IMR-90 (cell line): Measurements from ENCODE around the gene MTPN. TPM values are rescaled to one million over a fixed set of nuclear protein-coding genes. Genes with fewer than 3 reads are reported as not detected.

Source experiments
- ATAC-seq: fragments of 200-7000 bp; cut with Tn5 transposase; 2 replicates; pipeline ENCODE4 v1.9.1; 2020; ENCODE audit warnings: low read depth, mild to moderate bottlenecking, moderate library complexity
- BruUV-seq: library from RNA; stranded (reverse); fragments of 400-500 nt; replicated peaks from 2 replicates; lab custom pipeline; 2021; lab: Mats Ljungman, UMichigan
- CTCF ChIA-PET: fragments of 300-600 bp; formaldehyde crosslinking; extraction: SDS; loops from one replicate; lab custom pipeline; 2021; ENCODE audit warnings: antibody characterized with exemption; lab: Yijun Ruan, JAX
- POLR2A ChIA-PET: fragments of 300-600 bp; sonication (Branson Sonifier 250); formaldehyde crosslinking; loops from one replicate; lab custom pipeline; 2022; ENCODE audit warnings: antibody characterized with exemption; ENCODE audit not compliant: unreplicated experiment; lab: Charles Lee
- DNase-seq: peaks from one replicate; pipeline ENCODE4 v3.0.0; 2013
- H2AFZ ChIP-seq: replicated peaks from 2 replicates; pipeline ENCODE3; 2013; ENCODE audit warnings: low read length, mild to moderate bottlenecking; ENCODE audit not compliant: poor library complexity
- H2AK5ac ChIP-seq: 2 replicates; pipeline ENCODE4 v1.6.1; 2013; ENCODE audit warnings: low read depth, low read length, inconsistent platforms
- H2AK9ac ChIP-seq: replicated peaks from 2 replicates; pipeline ENCODE3; 2013; ENCODE audit warnings: mild to moderate bottlenecking, low read depth, low read length, moderate library complexity; ENCODE audit not compliant: poor library complexity
- H2BK120ac ChIP-seq: 2 replicates; pipeline ENCODE4 v1.6.1; 2013; ENCODE audit warnings: low read depth, low read length, inconsistent platforms
- H2BK15ac ChIP-seq: 3 replicates; pipeline ENCODE4 v1.6.1; 2013; ENCODE audit warnings: low read depth, low read length, inconsistent platforms
- H2BK20ac ChIP-seq: 2 replicates; pipeline ENCODE4 v1.6.1; 2013; ENCODE audit warnings: low read depth, mild to moderate bottlenecking, inconsistent platforms, low read length, moderate library complexity
- H2BK5ac ChIP-seq: 2 replicates; pipeline ENCODE4 v1.6.1; 2013; ENCODE audit warnings: mild to moderate bottlenecking, low read depth, low read length, inconsistent platforms; ENCODE audit not compliant: poor library complexity, severe bottlenecking
- H3K14ac ChIP-seq: replicated peaks from 2 replicates; pipeline ENCODE4 v1.6.1; 2013; ENCODE audit warnings: low read depth, low read length, inconsistent platforms
- H3K18ac ChIP-seq: 2 replicates; pipeline ENCODE4 v1.6.1; 2013; ENCODE audit warnings: low read depth, low read length, control low read depth
- H3K23ac ChIP-seq: 2 replicates; pipeline ENCODE4 v1.6.1; 2013; ENCODE audit warnings: low read depth, low read length, inconsistent platforms
- H3K27ac ChIP-seq: 2 replicates; pipeline ENCODE4 v1.5.1; 2013; ENCODE audit warnings: mild to moderate bottlenecking, control low read depth, low read length; ENCODE audit not compliant: insufficient read depth
- H3K27me3 ChIP-seq: 2 replicates; pipeline ENCODE4 v1.6.1; 2013; ENCODE audit warnings: low read length; ENCODE audit not compliant: control insufficient read depth, insufficient read depth
- H3K36me3 ChIP-seq: 2 replicates; pipeline ENCODE4 v1.6.1; 2013; ENCODE audit warnings: low read length, mixed read lengths; ENCODE audit not compliant: control insufficient read depth, insufficient read depth
- H3K4ac ChIP-seq: 2 replicates; pipeline ENCODE4 v1.6.1; 2013; ENCODE audit warnings: low read depth, low read length, inconsistent platforms
- H3K4me1 ChIP-seq: 2 replicates; pipeline ENCODE4 v1.6.1; 2013; ENCODE audit warnings: low read length, mixed read lengths; ENCODE audit not compliant: control insufficient read depth, insufficient read depth
- H3K4me2 ChIP-seq: 2 replicates; pipeline ENCODE4 v1.6.1; 2013; ENCODE audit warnings: low read depth, mild to moderate bottlenecking, control low read depth, low read length, moderate library complexity
- H3K4me3 ChIP-seq: 2 replicates; pipeline ENCODE4 v1.5.1; 2013; ENCODE audit warnings: low read depth, mild to moderate bottlenecking, control low read depth, low read length, moderate library complexity; ENCODE audit not compliant: insufficient read depth
- H3K56ac ChIP-seq: 2 replicates; pipeline ENCODE4 v1.6.1; 2013; ENCODE audit warnings: low read length, inconsistent platforms; ENCODE audit not compliant: insufficient read depth; ENCODE audit errors: extremely low read depth
- H3K79me1 ChIP-seq, 2 experiments: 2 replicates each; pipeline ENCODE4 v1.6.1; 2013; ENCODE audit warnings: low read length in 2 of 2, inconsistent platforms in 1 of 2, low read depth in 1 of 2
- H3K9ac ChIP-seq: 2 replicates; pipeline ENCODE4 v1.6.1; 2013; ENCODE audit warnings: low read depth, low read length, control low read depth
- H3K9me1 ChIP-seq: 2 replicates; pipeline ENCODE4 v1.6.1; 2013; ENCODE audit warnings: low read length, inconsistent platforms; ENCODE audit not compliant: insufficient read depth
- H3K9me3 ChIP-seq: 2 replicates; pipeline ENCODE4 v1.6.1; 2013; ENCODE audit warnings: low read length; ENCODE audit not compliant: control insufficient read depth, insufficient read depth
- H4K20me1 ChIP-seq: 2 replicates; pipeline ENCODE4 v1.6.1; 2013; ENCODE audit warnings: low read length, inconsistent platforms; ENCODE audit not compliant: insufficient read depth
- H4K5ac ChIP-seq: 2 replicates; pipeline ENCODE4 v1.6.1; 2013; ENCODE audit warnings: mild to moderate bottlenecking, low read depth, low read length, control low read depth
- H4K8ac ChIP-seq, 2 experiments: 2 replicates each; pipeline ENCODE4 v1.6.1; 2013; ENCODE audit warnings: low read depth in 2 of 2, low read length in 2 of 2, control low read depth in 1 of 2, inconsistent platforms in 1 of 2
- H4K91ac ChIP-seq: 2 replicates; pipeline ENCODE4 v1.6.1; 2013; ENCODE audit warnings: low read depth, low read length, inconsistent platforms; ENCODE audit not compliant: insufficient read depth
- BHLHE40 ChIP-seq: fragments of 150-350 bp; IDR thresholded peaks from 2 replicates; pipeline ENCODE4 v1.6.1; 2016; ENCODE audit warnings: mild to moderate bottlenecking, low read depth, low read length
- CHD1 ChIP-seq: IDR thresholded peaks from 2 replicates; pipeline ENCODE4 v1.6.1; 2012; ENCODE audit warnings: low read depth, low read length, improper control_type of control experiment
- MAFK ChIP-seq: IDR thresholded peaks from 2 replicates; pipeline ENCODE4 v1.6.1; 2012; ENCODE audit warnings: low read depth, low read length, improper control_type of control experiment
- NFE2L2 ChIP-seq: fragments of 150-350 bp; IDR thresholded peaks from 2 replicates; pipeline ENCODE4 v1.6.1; 2016; ENCODE audit warnings: low read depth, mild to moderate bottlenecking, low read length
- RAD21 ChIP-seq: IDR thresholded peaks from 2 replicates; pipeline ENCODE4 v1.6.1; 2012; ENCODE audit warnings: low read length, improper control_type of control experiment
- RFX5 ChIP-seq: IDR thresholded peaks from 2 replicates; pipeline ENCODE4 v1.8.0; 2012; ENCODE audit warnings: low read depth, mild to moderate bottlenecking, low read length, moderate library complexity
- SMC3 ChIP-seq: fragments of 150-350 bp; IDR thresholded peaks from 2 replicates; pipeline ENCODE4 v1.6.1; 2016; ENCODE audit warnings: low read depth, mild to moderate bottlenecking, antibody characterized with exemption, low read length, moderate library complexity
- WGBS, 2 experiments: methylation state at CpG; one replicate each; pipeline versions ENCODE4 v1.1.5 to v1.1.7; 2013; ENCODE audit warnings: missing lambda C conversion rate in 2 of 2; ENCODE audit not compliant: insufficient read length in 1 of 2; ENCODE audit errors: extremely low coverage in 2 of 2; 5-methylcytosine and 5-hydroxymethylcytosine counted together
- dilution Hi-C: fragments of 300-500 bp; cut with HindIII; formaldehyde crosslinking; loops from one replicate; pipeline ENCODE4 v1.14.3; 2018; ENCODE audit warnings: low sequenced_read_pairs; ENCODE audit not compliant: unreplicated experiment
- in situ Hi-C: fragments of 300-500 bp; cut with MboI; formaldehyde crosslinking; loops from 3 replicates; pipeline ENCODE4 v1.14.3; 2019; ENCODE audit warnings: low sequenced_read_pairs, inconsistent platforms, mixed read lengths
- intact Hi-C: fragments of 100-400 bp; cut with micrococcal nuclease; formaldehyde crosslinking; loops from 2 replicates; pipeline ENCODE4 v1.10.0; 2022
- polyA plus RNA-seq, 3 experiments: library from polyadenylated mRNA; depleted of rRNA; stranded (reverse); fragments of >200 nt; gene quantifications; 2 replicates each; pipeline ENCODE4 v1.2.3, GENCODE V29; 2012; ENCODE audit warnings: low replicate concordance in 1 of 3
- total RNA-seq: library from RNA; depleted of rRNA; stranded (reverse); fragments of >200 nt; gene quantifications from 2 replicates; pipeline ENCODE4 v1.2.3, GENCODE V29; 2012
- TF ChIP-seq, protein P1 (sequence below): fragments of 150-350 bp; IDR thresholded peaks from 2 replicates; pipeline ENCODE4 v1.6.1; 2017; ENCODE audit warnings: mild to moderate bottlenecking, antibody characterized with exemption, low read length, low read depth

MTPN gene
- total and polyA plus RNA-seq, 2 of the 4 experiments (the other 2 are of a cell fraction), result 58.8 to 94.4 TPM

DNA sequence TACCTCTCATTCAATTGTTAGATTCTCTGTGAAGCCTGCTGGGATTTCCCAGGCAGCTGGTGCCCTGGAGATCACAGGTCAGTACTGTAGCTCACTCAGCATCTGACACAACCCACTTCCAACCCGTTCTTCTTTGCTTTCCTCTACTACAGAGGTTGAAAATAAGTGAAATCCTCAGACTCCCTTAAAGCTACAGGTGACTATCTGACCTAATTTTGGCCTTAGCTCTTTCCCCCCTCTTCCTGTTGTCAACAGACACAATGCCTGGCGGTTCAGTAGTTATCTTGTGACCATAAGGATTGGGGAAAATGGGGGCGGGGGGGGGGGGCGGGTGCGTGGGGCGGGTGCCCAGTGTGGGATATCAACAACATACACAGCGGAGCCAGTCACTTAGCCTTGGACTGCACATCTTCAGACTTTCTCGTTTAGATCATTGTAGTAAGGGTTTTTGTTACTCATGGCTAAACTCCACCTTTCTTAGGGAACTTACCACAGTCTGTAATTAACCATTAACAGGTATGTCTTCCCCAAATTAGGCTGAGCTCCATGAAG lies 37.8 kb downstream of the MTPN start (continued):
- TF ChIP-seq CHD1 (no peak), MAFK (no peak)

DNA sequence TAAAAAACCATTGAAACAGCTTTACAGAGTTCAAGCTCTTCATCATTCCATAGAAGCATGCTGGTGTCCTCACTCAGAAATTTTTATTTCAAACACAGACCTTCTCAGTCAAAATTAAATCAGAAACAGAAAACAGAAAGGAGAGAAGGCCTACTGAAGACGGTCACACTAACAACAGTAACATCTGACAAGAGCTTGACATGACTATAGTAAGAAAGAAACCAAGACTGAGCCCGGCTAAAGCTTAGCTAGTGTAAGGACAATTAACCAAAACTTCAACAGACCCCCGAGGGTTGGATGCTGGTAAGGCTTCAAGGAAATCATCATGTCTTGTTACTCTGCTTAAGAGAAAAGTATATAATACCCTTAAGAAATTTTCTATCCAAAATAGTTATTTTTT lies 38.6 kb downstream of the MTPN start:
- Histone ChIP-seq H3K4me2 (peak overlapping the region; percentile 33; the same call in 1 of the 2 replicates), H3K18ac (no peak overlapping the region), H2BK5ac (no peak overlapping the region), H2AK9ac (no peak overlapping the region), H4K8ac (no peak overlapping the region), H3K9me1 (peaks cover 2% of the 10 kb centered on the region), H4K91ac (no peak overlapping the region), H2BK15ac (no peak overlapping the region), H3K36me3 (no peaks in the 10 kb centered on the region), H3K9ac (no peak overlapping the region), H3K14ac (no peak overlapping the region), H3K4me1 (0 out of 2 replicates have a peak, but pooled peaks cover 2% of the 10 kb centered on the region), H3K4ac (no peak overlapping the region), H3K56ac (no peak overlapping the region), H3K9me3 (no peaks in the 10 kb centered on the region), H3K79me1 (peaks cover 22 to 62% of the 10 kb centered on the region in 2 experiments), H3K27me3 (no peaks in the 10 kb centered on the region), H4K20me1 (peaks cover 29% of the 10 kb centered on the region), H2BK120ac (no peak overlapping the region), H3K4me3 (no peak overlapping the region), H3K23ac (peak overlapping the region; percentile 52; the same call in 1 of the 2 replicates), H4K5ac (no peak overlapping the region), H2AFZ (no peak overlapping the region), H2AK5ac (no peak overlapping the region), H3K27ac (no peak overlapping the region), H2BK20ac (no peak overlapping the region)
- CTCF ChIA-PET, result interaction anchor here (1.6 kb wide), 1 partner anchor 9 kb away, joined by 3 read pairs; no protein-coding TSS in a partner anchor
- no peak for DNase-seq
- WGBS, 2 experiments, result no CpG with 5 or more reads among the region's 3 CpGs
- in situ Hi-C loops, result no loop called here
- ATAC-seq, result no peak
- no TSS peak for BruUV-seq
- POLR2A ChIA-PET, result no interaction called here
- no peak for TF ChIP-seq BHLHE40
- TF ChIP-seq SMC3, result no peak
- no peak for TF ChIP-seq NFE2L2
- TF ChIP-seq, protein P1, sequence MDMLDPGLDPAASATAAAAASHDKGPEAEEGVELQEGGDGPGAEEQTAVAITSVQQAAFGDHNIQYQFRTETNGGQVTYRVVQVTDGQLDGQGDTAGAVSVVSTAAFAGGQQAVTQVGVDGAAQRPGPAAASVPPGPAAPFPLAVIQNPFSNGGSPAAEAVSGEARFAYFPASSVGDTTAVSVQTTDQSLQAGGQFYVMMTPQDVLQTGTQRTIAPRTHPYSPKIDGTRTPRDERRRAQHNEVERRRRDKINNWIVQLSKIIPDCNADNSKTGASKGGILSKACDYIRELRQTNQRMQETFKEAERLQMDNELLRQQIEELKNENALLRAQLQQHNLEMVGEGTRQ, result no peak
- no peak for TF ChIP-seq RFX5
- TF ChIP-seq RAD21, result no peak
- intact Hi-C loops, result no loop called here
- dilution Hi-C loops, result no loop called here
